ENCODE results near the gene USP15.

DNA sequence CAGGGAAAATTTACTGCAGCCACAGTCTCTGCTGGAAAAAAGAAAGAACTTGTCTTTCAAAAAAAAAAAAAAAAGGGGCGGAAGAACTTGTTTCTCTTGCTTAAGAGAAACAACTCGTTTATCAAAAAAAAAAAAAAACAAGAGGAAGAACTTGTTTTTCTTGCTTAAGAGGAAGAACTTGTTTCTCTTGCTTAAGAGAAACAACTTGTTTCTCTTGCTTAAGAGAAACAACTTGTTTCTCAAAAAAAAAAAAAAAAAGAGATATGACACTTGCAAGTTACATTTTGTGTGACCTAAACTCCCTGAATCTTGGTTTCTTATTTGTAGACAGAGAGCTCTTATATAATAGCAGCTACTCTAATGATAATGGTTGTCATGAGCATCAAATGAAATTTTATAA, 44.7 kb upstream of the USP15 start:
- TF ChIP-seq, protein P1, sequence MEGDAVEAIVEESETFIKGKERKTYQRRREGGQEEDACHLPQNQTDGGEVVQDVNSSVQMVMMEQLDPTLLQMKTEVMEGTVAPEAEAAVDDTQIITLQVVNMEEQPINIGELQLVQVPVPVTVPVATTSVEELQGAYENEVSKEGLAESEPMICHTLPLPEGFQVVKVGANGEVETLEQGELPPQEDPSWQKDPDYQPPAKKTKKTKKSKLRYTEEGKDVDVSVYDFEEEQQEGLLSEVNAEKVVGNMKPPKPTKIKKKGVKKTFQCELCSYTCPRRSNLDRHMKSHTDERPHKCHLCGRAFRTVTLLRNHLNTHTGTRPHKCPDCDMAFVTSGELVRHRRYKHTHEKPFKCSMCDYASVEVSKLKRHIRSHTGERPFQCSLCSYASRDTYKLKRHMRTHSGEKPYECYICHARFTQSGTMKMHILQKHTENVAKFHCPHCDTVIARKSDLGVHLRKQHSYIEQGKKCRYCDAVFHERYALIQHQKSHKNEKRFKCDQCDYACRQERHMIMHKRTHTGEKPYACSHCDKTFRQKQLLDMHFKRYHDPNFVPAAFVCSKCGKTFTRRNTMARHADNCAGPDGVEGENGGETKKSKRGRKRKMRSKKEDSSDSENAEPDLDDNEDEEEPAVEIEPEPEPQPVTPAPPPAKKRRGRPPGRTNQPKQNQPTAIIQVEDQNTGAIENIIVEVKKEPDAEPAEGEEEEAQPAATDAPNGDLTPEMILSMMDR (IDR thresholded peaks at IDR 0.05; ENCODE audit: poor library complexity) = no peak
- TF ChIP-seq EZH2phosphoT487 (IDR thresholded peaks at IDR 0.05; ENCODE audit: low read depth, severe bottlenecking, unreplicated experiment) (no peak), EZH2 (IDR thresholded peaks at IDR 0.05; ENCODE audit: borderline replicate concordance) (no peak)
